COLO668 (cell line): ENCODE data around the gene PPP4R2.
"Not testable (repeated sequence)": the region's sequence is repeated elsewhere in the genome, so short reads cannot be mapped to it uniquely, and the experiment has no call there.

Experiments
- DNase-seq: peaks from one replicate; lab custom pipeline; 2025; ENCODE audit not compliant: unreplicated experiment; lab: John Stamatoyannopoulos, UW

The PPP4R2 gene

DNA sequence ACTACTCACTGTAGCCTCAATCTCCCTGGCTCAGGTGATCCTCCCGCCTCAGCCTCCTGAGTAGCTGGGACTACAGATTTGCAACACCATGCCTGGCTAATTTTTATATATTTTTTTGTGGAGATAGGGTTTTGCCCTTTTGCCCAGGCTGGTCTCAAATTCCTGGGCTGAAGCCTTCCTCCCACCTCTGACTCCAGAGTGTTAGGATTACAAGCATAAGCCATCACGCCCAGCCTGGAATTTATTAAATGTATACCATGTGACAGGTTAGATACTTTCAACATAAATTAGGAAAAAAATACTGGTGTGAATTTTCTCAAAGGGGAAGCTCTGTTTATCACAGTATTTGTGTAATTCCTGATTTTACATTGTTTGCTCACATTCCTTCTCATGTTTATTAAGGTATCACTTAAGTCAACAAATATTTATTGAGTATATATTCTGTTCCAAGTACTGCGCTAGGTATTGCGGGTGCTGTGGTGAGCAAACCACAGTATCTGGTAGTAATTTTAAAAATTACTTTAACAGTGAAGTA is 24.8 kb downstream of the PPP4R2 start:
- no peak for DNase-seq

DNA sequence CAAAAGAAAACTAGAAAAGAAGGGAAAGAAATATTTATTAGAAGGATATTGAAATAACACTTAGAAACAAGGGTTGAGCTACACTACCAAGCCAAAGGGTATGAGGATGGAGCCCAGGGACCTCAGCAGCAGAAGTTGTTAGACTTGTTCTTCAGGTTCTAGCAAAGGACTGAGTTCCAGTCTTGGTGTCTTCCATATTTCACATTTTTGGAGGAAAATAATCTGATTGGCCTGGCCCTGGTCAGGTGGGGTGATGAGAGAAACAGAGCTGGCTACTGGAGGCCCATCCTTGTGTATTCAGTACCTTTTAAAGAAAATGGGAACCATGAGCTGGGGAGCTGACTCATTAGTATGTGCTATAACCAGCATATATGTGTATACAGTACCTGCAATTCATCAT is 28.2 kb downstream of the PPP4R2 start:
- DNase-seq, result no peak

DNA sequence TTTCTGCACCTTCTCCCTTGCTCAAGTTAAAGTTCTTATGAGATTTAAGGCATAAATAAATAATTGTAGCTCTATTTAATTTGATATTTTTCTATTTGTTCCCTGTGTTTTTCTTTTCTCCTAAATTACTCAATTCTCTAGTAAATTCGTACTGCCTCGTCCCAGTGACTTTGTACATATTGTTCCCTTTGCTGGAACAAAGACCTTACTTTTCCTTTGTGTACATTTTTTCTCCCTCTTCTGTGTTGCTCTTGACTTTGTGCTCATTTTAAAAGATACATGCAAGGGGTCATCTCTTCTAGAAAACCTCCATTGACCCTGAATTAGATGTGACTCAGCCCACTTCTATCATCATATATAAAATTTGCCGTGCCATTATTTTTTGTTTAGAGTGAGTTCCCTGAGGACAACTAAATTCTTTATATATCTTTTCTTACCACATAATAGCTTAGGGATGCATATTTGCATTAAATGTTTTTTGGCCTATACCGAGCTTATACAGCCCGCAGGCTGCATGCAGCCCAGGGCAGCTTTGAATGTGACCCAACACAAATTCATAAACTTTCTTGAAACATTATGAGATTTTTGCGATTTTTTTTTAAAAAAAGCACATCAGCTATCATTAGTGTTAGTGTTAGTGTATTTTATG is 29.6 kb downstream of the PPP4R2 start:
- no peak for DNase-seq

DNA sequence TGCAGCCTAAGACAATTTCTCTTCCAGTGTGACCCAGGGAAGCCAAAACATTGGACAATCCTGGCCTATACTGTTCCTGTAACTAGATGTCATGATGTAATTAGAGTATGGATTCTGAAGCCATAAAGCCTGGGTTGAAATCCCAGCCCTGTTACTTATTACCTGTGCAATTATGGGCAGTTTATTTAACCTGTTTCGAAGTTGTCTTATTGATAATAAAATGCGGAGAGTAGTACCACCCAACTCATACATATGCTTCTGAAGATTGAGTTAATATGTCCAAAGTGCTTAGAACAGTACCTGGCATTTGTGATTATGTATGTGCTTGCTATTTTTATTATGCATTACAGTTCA is 30.1 kb downstream of the PPP4R2 start:
- no peak for DNase-seq

DNA sequence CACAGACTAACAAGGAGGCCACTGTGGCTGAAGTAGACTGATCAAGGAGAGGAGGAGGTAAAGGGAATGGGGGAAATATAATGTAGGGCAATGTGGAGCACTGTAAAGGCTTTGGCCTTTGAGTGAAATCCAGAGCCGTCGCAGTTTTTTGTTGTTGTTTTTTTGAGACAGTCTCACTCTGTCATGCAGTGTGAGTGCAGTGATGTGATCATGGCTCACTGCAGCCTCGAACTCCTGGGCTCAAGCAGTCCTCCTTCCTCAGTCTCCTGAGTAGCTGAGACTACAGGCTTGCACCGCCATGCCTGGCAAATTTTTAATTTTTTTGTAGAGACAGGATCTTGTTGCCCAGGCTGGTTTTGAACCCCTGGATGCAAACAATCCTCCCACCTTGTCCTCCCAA is 32.2 kb downstream of the PPP4R2 start:
- DNase-seq, result no peak

DNA sequence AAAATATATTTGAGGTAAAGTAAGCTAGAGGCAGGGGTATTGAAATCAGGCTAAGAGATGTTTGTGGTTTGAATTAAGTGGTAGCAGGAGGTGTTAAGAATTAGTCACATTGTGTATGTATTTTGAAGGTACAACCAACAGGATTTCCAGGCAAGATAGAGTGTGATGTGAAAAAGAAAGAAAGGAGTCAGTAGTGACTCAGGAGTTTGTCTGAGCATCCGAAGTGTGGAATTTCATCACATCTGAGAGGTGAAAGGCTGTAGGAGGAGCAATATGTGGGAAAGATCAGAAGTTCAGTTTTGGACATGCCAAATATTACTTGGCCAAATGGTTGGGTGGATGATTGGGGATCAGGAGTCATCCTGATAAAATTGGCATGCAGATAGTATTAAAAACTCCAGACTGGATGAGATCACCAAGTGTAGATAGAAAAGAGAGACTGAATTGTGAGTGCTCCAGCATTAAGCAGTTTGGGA is 32.7 kb downstream of the PPP4R2 start:
- DNase-seq, result no peak

DNA sequence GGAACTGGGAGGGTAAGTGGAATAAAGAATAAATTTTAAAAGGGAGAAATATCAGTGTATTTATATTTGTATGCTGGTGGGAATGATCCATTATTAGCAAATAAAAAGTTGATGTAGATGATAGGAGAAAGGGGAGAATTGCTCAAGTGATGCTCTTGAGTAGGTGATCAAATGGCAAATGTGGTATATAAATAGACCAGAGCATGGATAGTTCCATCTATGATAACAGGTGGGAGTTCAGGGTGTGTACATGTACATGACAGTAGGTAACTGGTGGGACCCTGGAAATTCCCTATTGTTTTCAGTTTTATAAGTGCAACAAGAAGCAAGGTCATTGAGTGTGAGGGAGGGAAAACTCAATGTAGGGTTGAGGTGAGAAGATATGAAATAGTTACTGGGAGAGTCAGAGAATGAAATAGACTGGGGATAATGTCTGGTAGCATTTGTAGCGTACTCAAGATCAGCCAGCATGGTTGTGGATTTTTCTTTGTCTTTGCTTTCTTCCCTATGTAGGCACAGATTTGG is 33.5 kb downstream of the PPP4R2 start:
- DNase-seq, result no peak

DNA sequence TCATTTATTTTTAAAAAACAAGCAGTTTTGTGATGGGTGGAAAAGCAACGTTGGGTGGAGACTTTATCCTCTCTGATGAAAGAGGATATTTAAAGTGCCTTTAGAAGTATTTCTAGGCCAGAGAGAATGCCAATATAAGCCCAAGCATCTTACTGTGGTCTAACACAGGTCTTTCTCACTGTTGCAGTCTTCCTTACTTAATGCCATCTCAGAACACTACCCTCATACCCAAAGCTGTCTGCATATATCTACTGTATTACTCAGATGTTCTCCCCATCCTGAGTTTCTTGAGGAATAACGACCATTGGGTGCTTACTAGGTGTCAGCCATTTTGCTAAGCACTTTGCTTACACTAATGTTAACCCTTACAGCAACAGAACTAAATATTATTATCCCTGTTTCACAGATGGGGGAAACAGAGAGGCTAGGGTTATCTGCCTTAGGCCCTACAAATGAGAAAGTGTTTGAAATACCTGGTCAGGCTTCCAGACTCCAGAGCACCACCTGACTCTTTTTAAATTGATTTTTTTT is 35.0 kb downstream of the PPP4R2 start:
- DNase-seq, result no peak

DNA sequence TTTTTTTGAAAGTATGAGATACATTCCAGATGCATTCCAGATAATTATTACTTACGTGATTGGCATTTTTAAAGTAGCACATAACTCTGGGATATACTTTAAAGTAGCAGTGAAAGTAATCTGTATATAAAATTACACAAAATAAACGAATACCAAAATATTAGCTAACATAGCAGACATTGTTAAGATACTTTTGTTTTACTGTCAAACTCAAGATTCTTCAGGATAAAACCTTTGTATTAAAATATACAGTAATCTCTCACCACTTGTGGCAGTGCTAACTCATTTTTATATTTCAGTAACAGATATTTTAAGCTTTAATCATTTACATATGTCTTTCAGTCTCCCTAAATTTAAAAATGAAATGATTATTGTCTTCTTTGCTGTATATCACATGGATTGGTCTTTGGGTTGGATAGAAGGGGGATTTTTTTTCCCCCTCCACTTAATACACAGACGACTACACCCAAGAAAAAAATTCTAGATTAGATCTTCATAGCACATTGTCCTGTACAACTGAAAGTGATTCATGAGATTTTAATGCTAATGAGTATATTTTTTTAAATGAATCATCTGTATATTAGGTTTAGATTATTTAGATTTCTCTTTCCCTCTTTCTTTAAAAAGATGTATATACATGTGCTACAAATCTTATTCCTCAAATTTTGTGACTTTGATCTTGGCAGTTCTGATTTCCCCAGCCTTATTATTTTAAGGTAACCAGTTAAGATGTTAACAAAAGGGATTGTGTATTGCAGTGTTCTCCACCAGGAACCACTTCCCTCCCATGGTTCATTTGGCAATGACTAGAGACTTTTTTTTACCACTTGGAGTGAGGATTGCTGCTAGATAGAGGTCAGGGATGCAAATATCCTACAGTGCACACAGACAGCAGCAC is 40.3 kb downstream of the PPP4R2 start:
- no peak for DNase-seq

DNA sequence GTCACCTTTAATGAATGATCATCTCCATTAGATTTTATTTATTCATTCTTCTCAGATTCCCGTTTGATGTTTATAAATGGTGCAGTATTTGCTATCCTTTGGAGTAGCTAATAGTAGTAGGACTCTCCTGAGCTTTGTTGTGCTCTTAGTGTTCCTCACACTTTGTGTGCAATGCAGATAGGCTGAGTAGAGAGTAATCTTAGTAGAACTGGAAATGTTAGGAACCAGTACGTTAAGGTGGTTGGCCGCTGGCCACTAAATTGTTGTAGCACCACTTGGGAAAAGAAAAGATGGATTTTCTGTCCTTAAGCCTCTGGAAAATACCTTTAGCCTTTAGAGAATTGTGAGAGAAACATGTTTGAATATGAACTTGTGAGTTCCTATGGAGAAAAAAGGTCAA is 44.9 kb downstream of the PPP4R2 start:
- DNase-seq, result no peak

DNA sequence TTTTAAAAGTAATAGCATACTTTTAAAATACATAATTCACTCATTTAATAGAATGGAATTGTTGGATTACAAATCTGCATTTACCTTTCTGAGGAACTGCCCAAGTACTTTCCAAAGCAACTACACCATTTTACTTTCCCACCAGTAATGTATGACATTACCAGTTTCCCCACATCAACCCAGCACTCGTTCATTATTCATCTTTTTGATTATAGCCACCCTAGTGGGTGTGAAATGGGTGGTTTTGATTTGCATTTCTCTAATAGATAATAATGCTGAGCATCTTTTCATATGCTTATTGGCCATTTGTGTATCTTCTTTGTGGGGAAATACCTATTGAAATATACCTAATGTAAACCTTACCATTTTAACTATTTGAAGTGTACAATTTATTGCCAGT is 46.8 kb downstream of the PPP4R2 start:
- no peak for DNase-seq

DNA sequence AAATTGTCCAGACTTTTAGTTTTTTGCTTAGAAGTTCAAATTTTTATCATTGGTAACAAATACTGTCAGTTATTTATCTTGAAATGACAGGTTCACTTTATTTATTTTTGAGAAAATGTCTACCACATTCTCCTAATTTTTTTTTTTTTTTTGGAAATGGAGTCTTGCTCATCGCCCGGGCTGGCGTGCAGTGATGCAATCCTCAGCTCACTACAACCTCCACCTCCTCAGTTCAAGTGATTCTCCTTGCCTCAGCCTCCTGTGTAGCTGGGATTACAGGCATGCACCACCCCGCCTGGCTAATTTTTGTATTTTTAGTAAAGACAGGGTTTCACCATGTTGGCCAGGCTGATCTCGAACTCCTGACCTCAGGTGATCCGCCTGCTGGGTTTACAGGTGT is 48.8 kb downstream of the PPP4R2 start:
- DNase-seq, result no peak

DNA sequence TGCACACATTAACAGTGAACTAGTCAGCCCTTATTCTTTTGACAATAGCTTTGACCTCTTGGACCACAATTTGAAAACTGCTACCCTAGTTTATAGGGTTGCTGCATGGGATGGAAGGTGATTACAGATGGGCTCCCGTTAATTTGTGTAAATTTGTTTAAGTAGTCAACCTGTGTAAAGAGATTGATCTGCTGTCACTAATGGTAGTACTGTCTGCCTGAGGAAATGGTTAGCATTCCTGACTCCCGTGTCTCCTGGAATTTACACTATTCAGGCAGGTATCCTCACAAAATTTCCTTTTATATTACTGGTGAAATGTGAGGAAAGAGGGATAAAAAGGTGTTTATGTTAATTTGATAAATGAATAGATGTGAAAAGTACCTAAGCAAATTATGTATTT is 49.6 kb downstream of the PPP4R2 start:
- no peak for DNase-seq

DNA sequence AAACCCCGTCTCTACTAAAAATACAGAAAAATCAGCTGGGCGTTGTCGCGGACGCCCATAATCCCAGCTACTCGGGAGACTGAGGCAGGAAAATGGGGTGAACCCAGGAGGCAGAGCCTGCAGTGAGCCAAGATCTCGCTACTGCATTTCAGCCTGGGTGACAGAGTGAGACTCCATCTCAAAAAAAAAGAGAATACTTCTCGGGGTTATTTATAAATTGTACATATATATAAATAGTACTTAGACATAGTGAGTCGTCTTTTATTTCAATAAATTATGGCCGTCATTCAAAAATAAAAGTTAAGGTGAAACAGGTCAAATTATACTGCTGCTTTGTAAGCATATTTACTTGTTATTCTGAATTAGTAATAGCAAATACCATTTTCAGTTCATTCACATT is 52.7 kb downstream of the PPP4R2 start:
- no peak for DNase-seq

DNA sequence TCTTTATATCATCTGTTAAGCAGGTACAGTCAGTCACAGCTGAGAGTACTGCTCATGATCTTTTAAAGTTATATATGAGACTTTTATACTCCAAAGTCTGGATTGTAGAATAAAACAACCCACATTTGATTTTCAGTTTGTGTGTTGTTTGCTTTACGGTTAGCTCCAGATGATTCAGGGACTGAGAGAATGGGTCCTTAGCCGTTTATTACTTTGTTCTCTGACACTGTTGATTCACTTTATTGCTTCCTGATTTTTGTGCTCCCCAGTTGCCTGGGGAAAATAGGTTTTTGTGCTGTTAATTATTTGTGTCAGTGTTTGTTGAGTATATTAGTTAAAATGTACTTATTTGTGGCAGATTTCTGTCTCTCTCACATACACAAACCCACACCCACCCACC is 56.2 kb downstream of the PPP4R2 start:
- no peak for DNase-seq

DNA sequence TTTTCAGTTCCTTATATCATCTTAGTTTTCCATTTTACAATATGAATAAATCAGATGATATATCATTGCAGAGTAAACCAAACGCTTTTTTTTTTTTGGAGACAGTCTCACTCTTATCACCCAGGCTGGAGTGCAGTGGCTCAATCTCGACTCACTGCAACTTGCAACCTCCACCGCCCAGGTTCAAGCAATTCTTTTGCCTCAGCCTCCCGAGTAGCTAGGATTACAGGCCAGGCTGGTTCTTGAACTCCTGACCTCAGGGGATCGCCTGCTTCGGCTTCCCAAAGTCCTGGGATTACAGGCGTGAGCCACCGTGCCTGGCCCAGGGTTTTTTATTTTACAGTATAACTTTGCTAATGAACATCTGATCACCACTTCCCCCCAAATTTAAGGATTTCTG is 59.0 kb downstream of the PPP4R2 start:
- no peak for DNase-seq

DNA sequence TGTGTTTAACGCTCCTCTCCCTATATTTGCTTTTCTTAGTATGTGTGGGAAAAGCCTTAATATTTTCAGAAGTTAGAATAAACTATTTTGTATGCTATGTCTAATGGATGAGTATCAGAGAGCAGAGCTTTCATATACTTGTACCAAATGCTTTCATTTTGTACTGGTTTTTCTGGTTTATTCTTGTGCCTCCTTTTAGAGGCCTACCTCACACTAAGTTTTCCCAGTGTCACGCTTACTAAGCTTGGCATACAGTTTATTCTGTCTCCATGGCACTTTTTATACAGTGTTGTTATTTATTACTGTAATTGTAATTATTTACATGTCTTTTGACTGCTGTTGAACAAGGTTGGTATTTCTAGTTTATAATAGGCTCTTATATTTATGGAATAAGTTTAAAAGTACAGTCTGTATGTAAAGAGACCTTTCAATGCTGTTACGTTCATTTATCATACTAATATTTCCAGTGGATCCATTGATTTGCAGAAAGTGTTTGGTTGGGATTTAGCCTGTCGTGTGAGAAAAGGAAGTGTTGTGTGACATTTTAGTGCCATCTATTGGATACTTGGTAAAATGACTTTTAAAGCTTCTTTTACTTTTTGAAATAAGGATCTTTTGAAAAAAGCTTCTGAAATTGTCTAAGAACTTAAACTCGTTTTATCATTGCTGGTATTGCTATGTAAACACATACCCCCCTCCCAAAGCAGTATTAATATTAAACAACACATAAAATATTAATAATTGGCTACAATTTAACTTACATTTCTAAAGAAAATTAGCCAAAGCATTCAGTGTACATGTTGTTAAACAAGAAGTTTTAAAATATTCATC is 59.6 kb downstream of the PPP4R2 start:
- no peak for DNase-seq

DNA sequence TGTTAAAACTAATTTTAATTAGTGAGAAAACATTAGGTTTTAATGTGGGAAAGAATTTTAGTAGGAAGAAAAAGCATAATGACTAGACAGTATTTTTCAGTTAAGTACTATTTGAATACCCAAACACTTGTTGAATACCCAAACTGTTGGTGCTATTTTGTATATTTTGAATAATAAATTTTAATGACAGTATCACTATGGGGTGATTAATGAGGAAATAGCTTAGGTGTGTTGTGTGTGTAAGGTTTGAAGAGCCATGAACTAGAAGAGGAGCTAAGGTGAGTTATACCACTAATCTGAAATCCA is 60.2 kb downstream of the PPP4R2 start:
- no peak for DNase-seq

DNA sequence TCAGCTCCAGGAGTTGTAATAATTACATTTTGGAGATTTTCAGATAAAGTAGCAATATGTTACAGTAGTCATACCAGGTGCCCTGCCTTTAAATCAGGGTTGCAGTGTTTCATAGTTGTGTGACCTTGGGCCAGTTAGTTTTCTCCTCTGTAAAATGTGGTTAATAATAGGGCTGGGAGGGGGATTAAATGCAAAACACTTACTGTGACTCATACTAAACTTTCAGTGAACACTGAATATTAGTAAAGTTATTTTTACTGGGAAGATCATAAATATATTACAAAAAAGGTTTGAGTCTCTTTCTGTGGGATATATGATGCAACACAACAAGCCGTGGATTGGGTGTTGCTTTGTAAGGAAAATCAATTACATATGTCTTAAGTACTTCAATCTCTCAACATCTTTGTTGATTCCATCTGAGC is 63.7 kb downstream of the PPP4R2 start:
- no peak for DNase-seq

DNA sequence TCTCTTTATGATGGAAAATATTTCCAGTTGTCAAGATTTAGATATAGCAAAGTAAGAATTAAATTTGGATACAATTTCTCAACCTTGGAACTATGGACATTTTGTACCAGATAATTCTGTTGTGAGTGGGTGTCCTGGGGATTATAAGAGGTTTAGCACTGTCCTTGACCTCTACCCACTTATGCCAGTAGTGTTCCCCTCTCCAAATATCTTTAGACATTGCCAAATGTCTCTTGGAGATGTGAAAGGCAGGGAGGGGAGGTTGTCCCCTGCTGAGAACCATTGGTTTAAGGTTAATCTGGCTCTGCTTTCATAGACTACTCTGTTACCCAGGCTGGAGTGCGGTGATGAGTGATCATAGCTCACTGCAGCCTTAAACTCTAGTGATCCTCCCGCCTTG is 64.8 kb downstream of the PPP4R2 start, which contains the start of gene EBLN2:
Gene EBLN2, plus strand, starts transcription at position 244 of the 400 bp plus-strand sequence. CDS start 423 bp downstream, outside the sequence.
- DNase-seq, result no peak

DNA sequence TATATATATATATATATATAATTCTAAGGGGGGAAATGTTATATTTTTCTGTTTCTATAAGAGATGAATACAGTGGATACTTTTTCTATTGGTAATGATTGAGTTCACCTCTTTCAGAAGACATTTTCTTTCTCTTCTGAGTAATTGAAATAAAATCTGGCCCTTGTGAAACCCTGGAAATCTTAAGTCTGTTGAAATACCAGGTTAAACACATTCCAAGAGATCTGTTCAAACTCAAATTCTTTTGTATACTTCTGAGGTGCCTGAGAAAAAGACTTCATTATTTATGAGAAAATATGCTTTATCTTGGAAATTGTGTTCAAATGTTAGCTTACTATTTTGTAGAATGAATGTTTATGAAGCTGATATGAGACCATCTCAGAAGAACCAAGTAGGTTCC is 69.6 kb downstream of the PPP4R2 start:
- DNase-seq, result not testable (repeated sequence)
